IMR-90 (cell line): ENCODE measurements around the gene EPB41L2. TPM values are rescaled to one million over a fixed set of nuclear protein-coding genes. Genes with fewer than 3 reads are reported as not detected.

Experiments used
- ATAC-seq: fragments of 200-7000 bp; cut with Tn5 transposase; 2 replicates; pipeline ENCODE4 v1.9.1; 2020; ENCODE audit warnings: low read depth, mild to moderate bottlenecking, moderate library complexity
- BruUV-seq: library from RNA; stranded (reverse); fragments of 400-500 nt; replicated peaks from 2 replicates; lab custom pipeline; 2021; lab: Mats Ljungman, UMichigan
- CTCF ChIA-PET: fragments of 300-600 bp; formaldehyde crosslinking; extraction: SDS; loops from one replicate; lab custom pipeline; 2021; ENCODE audit warnings: antibody characterized with exemption; lab: Yijun Ruan, JAX
- POLR2A ChIA-PET: fragments of 300-600 bp; sonication (Branson Sonifier 250); formaldehyde crosslinking; loops from one replicate; lab custom pipeline; 2022; ENCODE audit warnings: antibody characterized with exemption; ENCODE audit not compliant: unreplicated experiment; lab: Charles Lee
- DNase-seq: peaks from one replicate; pipeline ENCODE4 v3.0.0; 2013
- H2AFZ ChIP-seq: replicated peaks from 2 replicates; pipeline ENCODE3; 2013; ENCODE audit warnings: low read length, mild to moderate bottlenecking; ENCODE audit not compliant: poor library complexity
- H2AK5ac ChIP-seq: 2 replicates; pipeline ENCODE4 v1.6.1; 2013; ENCODE audit warnings: low read depth, low read length, inconsistent platforms
- H2AK9ac ChIP-seq: replicated peaks from 2 replicates; pipeline ENCODE3; 2013; ENCODE audit warnings: mild to moderate bottlenecking, low read depth, low read length, moderate library complexity; ENCODE audit not compliant: poor library complexity
- H2BK120ac ChIP-seq: 2 replicates; pipeline ENCODE4 v1.6.1; 2013; ENCODE audit warnings: low read depth, low read length, inconsistent platforms
- H2BK15ac ChIP-seq: 3 replicates; pipeline ENCODE4 v1.6.1; 2013; ENCODE audit warnings: low read depth, low read length, inconsistent platforms
- H2BK20ac ChIP-seq: 2 replicates; pipeline ENCODE4 v1.6.1; 2013; ENCODE audit warnings: low read depth, mild to moderate bottlenecking, inconsistent platforms, low read length, moderate library complexity
- H2BK5ac ChIP-seq: 2 replicates; pipeline ENCODE4 v1.6.1; 2013; ENCODE audit warnings: mild to moderate bottlenecking, low read depth, low read length, inconsistent platforms; ENCODE audit not compliant: poor library complexity, severe bottlenecking
- H3K14ac ChIP-seq: replicated peaks from 2 replicates; pipeline ENCODE4 v1.6.1; 2013; ENCODE audit warnings: low read depth, low read length, inconsistent platforms
- H3K18ac ChIP-seq: 2 replicates; pipeline ENCODE4 v1.6.1; 2013; ENCODE audit warnings: low read depth, low read length, control low read depth
- H3K23ac ChIP-seq: 2 replicates; pipeline ENCODE4 v1.6.1; 2013; ENCODE audit warnings: low read depth, low read length, inconsistent platforms
- H3K27ac ChIP-seq: 2 replicates; pipeline ENCODE4 v1.5.1; 2013; ENCODE audit warnings: mild to moderate bottlenecking, control low read depth, low read length; ENCODE audit not compliant: insufficient read depth
- H3K27me3 ChIP-seq: 2 replicates; pipeline ENCODE4 v1.6.1; 2013; ENCODE audit warnings: low read length; ENCODE audit not compliant: control insufficient read depth, insufficient read depth
- H3K36me3 ChIP-seq: 2 replicates; pipeline ENCODE4 v1.6.1; 2013; ENCODE audit warnings: low read length, mixed read lengths; ENCODE audit not compliant: control insufficient read depth, insufficient read depth
- H3K4ac ChIP-seq: 2 replicates; pipeline ENCODE4 v1.6.1; 2013; ENCODE audit warnings: low read depth, low read length, inconsistent platforms
- H3K4me1 ChIP-seq: 2 replicates; pipeline ENCODE4 v1.6.1; 2013; ENCODE audit warnings: low read length, mixed read lengths; ENCODE audit not compliant: control insufficient read depth, insufficient read depth
- H3K4me2 ChIP-seq: 2 replicates; pipeline ENCODE4 v1.6.1; 2013; ENCODE audit warnings: low read depth, mild to moderate bottlenecking, control low read depth, low read length, moderate library complexity
- H3K4me3 ChIP-seq: 2 replicates; pipeline ENCODE4 v1.5.1; 2013; ENCODE audit warnings: low read depth, mild to moderate bottlenecking, control low read depth, low read length, moderate library complexity; ENCODE audit not compliant: insufficient read depth
- H3K56ac ChIP-seq: 2 replicates; pipeline ENCODE4 v1.6.1; 2013; ENCODE audit warnings: low read length, inconsistent platforms; ENCODE audit not compliant: insufficient read depth; ENCODE audit errors: extremely low read depth
- H3K79me1 ChIP-seq, 2 experiments: 2 replicates each; pipeline ENCODE4 v1.6.1; 2013; ENCODE audit warnings: low read length in 2 of 2, inconsistent platforms in 1 of 2, low read depth in 1 of 2
- H3K9ac ChIP-seq: 2 replicates; pipeline ENCODE4 v1.6.1; 2013; ENCODE audit warnings: low read depth, low read length, control low read depth
- H3K9me1 ChIP-seq: 2 replicates; pipeline ENCODE4 v1.6.1; 2013; ENCODE audit warnings: low read length, inconsistent platforms; ENCODE audit not compliant: insufficient read depth
- H3K9me3 ChIP-seq: 2 replicates; pipeline ENCODE4 v1.6.1; 2013; ENCODE audit warnings: low read length; ENCODE audit not compliant: control insufficient read depth, insufficient read depth
- H4K20me1 ChIP-seq: 2 replicates; pipeline ENCODE4 v1.6.1; 2013; ENCODE audit warnings: low read length, inconsistent platforms; ENCODE audit not compliant: insufficient read depth
- H4K5ac ChIP-seq: 2 replicates; pipeline ENCODE4 v1.6.1; 2013; ENCODE audit warnings: mild to moderate bottlenecking, low read depth, low read length, control low read depth
- H4K8ac ChIP-seq, 2 experiments: 2 replicates each; pipeline ENCODE4 v1.6.1; 2013; ENCODE audit warnings: low read depth in 2 of 2, low read length in 2 of 2, control low read depth in 1 of 2, inconsistent platforms in 1 of 2
- H4K91ac ChIP-seq: 2 replicates; pipeline ENCODE4 v1.6.1; 2013; ENCODE audit warnings: low read depth, low read length, inconsistent platforms; ENCODE audit not compliant: insufficient read depth
- BHLHE40 ChIP-seq: fragments of 150-350 bp; IDR thresholded peaks from 2 replicates; pipeline ENCODE4 v1.6.1; 2016; ENCODE audit warnings: mild to moderate bottlenecking, low read depth, low read length
- CEBPB ChIP-seq: IDR thresholded peaks from 2 replicates; pipeline ENCODE4 v1.6.1; 2012; ENCODE audit warnings: low read depth, low read length, improper control_type of control experiment
- CHD1 ChIP-seq: IDR thresholded peaks from 2 replicates; pipeline ENCODE4 v1.6.1; 2012; ENCODE audit warnings: low read depth, low read length, improper control_type of control experiment
- CTCF ChIP-seq: conservative IDR thresholded peaks from 2 replicates; pipeline ENCODE4 v1.5.1; 2012; ENCODE audit warnings: mild to moderate bottlenecking, low read depth, low read length, improper control_type of control experiment
- ELK1 ChIP-seq: fragments of 150-350 bp; IDR thresholded peaks from 2 replicates; pipeline ENCODE4 v1.6.1; 2016; ENCODE audit warnings: low read depth, mild to moderate bottlenecking, low read length, moderate library complexity, borderline replicate concordance
- FOS ChIP-seq: fragments of 150-350 bp; IDR thresholded peaks from 2 replicates; pipeline ENCODE4 v1.6.1; 2016; ENCODE audit warnings: low read depth, low read length
- MAFK ChIP-seq: IDR thresholded peaks from 2 replicates; pipeline ENCODE4 v1.6.1; 2012; ENCODE audit warnings: low read depth, low read length, improper control_type of control experiment
- MXI1 ChIP-seq: IDR thresholded peaks from 2 replicates; pipeline ENCODE4 v1.6.1; 2012; ENCODE audit warnings: low read depth, mild to moderate bottlenecking, low read length, moderate library complexity, borderline replicate concordance
- NFE2L2 ChIP-seq: fragments of 150-350 bp; IDR thresholded peaks from 2 replicates; pipeline ENCODE4 v1.6.1; 2016; ENCODE audit warnings: low read depth, mild to moderate bottlenecking, low read length
- POLR2A ChIP-seq: IDR thresholded peaks from 2 replicates; pipeline ENCODE4 v1.6.1; 2012; ENCODE audit warnings: mild to moderate bottlenecking, low read depth, low read length
- RAD21 ChIP-seq: IDR thresholded peaks from 2 replicates; pipeline ENCODE4 v1.6.1; 2012; ENCODE audit warnings: low read length, improper control_type of control experiment
- RCOR1 ChIP-seq: IDR thresholded peaks from 2 replicates; pipeline ENCODE4 v1.6.1; 2012; ENCODE audit warnings: mild to moderate bottlenecking, low read length, improper control_type of control experiment; ENCODE audit not compliant: insufficient replicate concordance
- RFX5 ChIP-seq: IDR thresholded peaks from 2 replicates; pipeline ENCODE4 v1.8.0; 2012; ENCODE audit warnings: low read depth, mild to moderate bottlenecking, low read length, moderate library complexity
- SMC3 ChIP-seq: fragments of 150-350 bp; IDR thresholded peaks from 2 replicates; pipeline ENCODE4 v1.6.1; 2016; ENCODE audit warnings: low read depth, mild to moderate bottlenecking, antibody characterized with exemption, low read length, moderate library complexity
- USF2 ChIP-seq: fragments of 150-350 bp; IDR thresholded peaks from 2 replicates; pipeline ENCODE4 v1.6.1; 2017; ENCODE audit warnings: mild to moderate bottlenecking, antibody characterized with exemption, low read length, low read depth
- WGBS, 2 experiments: methylation state at CpG; one replicate each; pipeline versions ENCODE4 v1.1.5 to v1.1.7; 2013; ENCODE audit warnings: missing lambda C conversion rate in 2 of 2; ENCODE audit not compliant: insufficient read length in 1 of 2; ENCODE audit errors: extremely low coverage in 2 of 2; 5-methylcytosine and 5-hydroxymethylcytosine counted together
- dilution Hi-C: fragments of 300-500 bp; cut with HindIII; formaldehyde crosslinking; loops from one replicate; pipeline ENCODE4 v1.14.3; 2018; ENCODE audit warnings: low sequenced_read_pairs; ENCODE audit not compliant: unreplicated experiment
- in situ Hi-C: fragments of 300-500 bp; cut with MboI; formaldehyde crosslinking; loops from 3 replicates; pipeline ENCODE4 v1.14.3; 2019; ENCODE audit warnings: low sequenced_read_pairs, inconsistent platforms, mixed read lengths
- intact Hi-C: fragments of 100-400 bp; cut with micrococcal nuclease; formaldehyde crosslinking; loops from 2 replicates; pipeline ENCODE4 v1.10.0; 2022
- polyA plus RNA-seq, 3 experiments: library from polyadenylated mRNA; depleted of rRNA; stranded (reverse); fragments of >200 nt; gene quantifications; 2 replicates each; pipeline ENCODE4 v1.2.3, GENCODE V29; 2012; ENCODE audit warnings: low replicate concordance in 1 of 3
- total RNA-seq: library from RNA; depleted of rRNA; stranded (reverse); fragments of >200 nt; gene quantifications from 2 replicates; pipeline ENCODE4 v1.2.3, GENCODE V29; 2012

EPB41L2 gene
- total and polyA plus RNA-seq, 2 of the 4 experiments (the other 2 are of a cell fraction), result 85.7 to 99.8 TPM

- no peak overlapping the region for H2AFZ ChIP-seq
- H3K56ac ChIP-seq, result no peak overlapping the region
- H4K5ac ChIP-seq, result no peak overlapping the region
- H3K36me3 ChIP-seq, result 0 out of 2 replicates have a peak, but pooled peaks cover 2% of the 10 kb centered on the region
- no peak overlapping the region for H3K4me2 ChIP-seq
- H3K27ac ChIP-seq, result no peak overlapping the region
- dilution Hi-C loops, result no loop called here
- H3K9ac ChIP-seq, result no peak overlapping the region
- H3K79me1 ChIP-seq, result peaks cover 37 to 71% of the 10 kb centered on the region in 2 experiments
- H2BK120ac ChIP-seq, result no peak overlapping the region; the same call in 1 of the 2 replicates
- no peak overlapping the region; the same call in 1 of the 2 replicates for H3K4ac ChIP-seq
- no peak overlapping the region for H2BK20ac ChIP-seq
- no peak overlapping the region for H3K4me3 ChIP-seq
- ChIA-PET CTCF (interaction anchor here (0.7 kb wide), 1 partner anchor 22 kb away, joined by 3 read pairs; no protein-coding TSS in a partner anchor), POLR2A (no interaction called here)
- intact Hi-C loops, result no loop called here
- H3K9me3 ChIP-seq, result no peaks in the 10 kb centered on the region
- no peak for ATAC-seq
- in situ Hi-C loops, result no loop called here
- 0 out of 2 replicates have a peak overlapping the region, but pooled peaks have one; percentile 1 for H3K14ac ChIP-seq
- H2BK15ac ChIP-seq, result peak overlapping the region; percentile 11; the same call in 1 of the 3 replicates
- H2AK5ac ChIP-seq, result no peak overlapping the region
- 95% methylated on average over 6 of the region's 10 CpGs; no CpG with 5 or more reads in 1 of the 2 experiments for WGBS, 2 experiments
- H3K9me1 ChIP-seq, result peaks cover 14% of the 10 kb centered on the region
- no peaks in the 10 kb centered on the region for H3K27me3 ChIP-seq
- H4K8ac ChIP-seq, result no peak overlapping the region
- BruUV-seq, result no TSS peak
- no peak overlapping the region for H3K18ac ChIP-seq
- H4K20me1 ChIP-seq, result peaks cover 13% of the 10 kb centered on the region; the same call in 1 of the 2 replicates
- no peak overlapping the region for H3K23ac ChIP-seq
- H2AK9ac ChIP-seq, result no peak overlapping the region
- DNase-seq, result no peak
- H2BK5ac ChIP-seq, result no peak overlapping the region
- peaks cover 8% of the 10 kb centered on the region; the same call in 1 of the 2 replicates for H3K4me1 ChIP-seq
- H4K91ac ChIP-seq, result no peak overlapping the region
- TF ChIP-seq BHLHE40 (no peak), CTCF (no peak), CEBPB (no peak), RCOR1 (no peak), CHD1 (no peak), SMC3 (no peak), USF2 (no peak), MAFK (no peak), NFE2L2 (no peak), MXI1 (no peak), RAD21 (no peak), POLR2A (no peak), FOS (no peak), RFX5 (no peak), ELK1 (no peak)
Measured at GRCh38 chr6:130994319-130995097, 68.5 kb downstream of the EPB41L2 start.
